ENCODE data around the gene ANKRD49.

The ANKRD49 gene

GRCh38 chr11:94507485-94507884 lies 13.7 kb downstream of the ANKRD49 start:
- no peak for DNase-seq (ENCODE audit: low read depth)

GRCh38 chr11:94511932-94512781 lies 18.4 kb downstream of the ANKRD49 start, which contains the start of gene C11orf97:
Gene C11orf97, plus strand, starts transcription at chr11:94512461. Its CDS starts 68 bp downstream, at chr11:94512529.
- peak; percentile 42 for DNase-seq (ENCODE audit: low read depth)

- no peak for DNase-seq (ENCODE audit: low read depth)
Observed at GRCh38 chr11:94513091-94513490, 19.3 kb downstream of the ANKRD49 start.

- no peak for DNase-seq (ENCODE audit: low read depth)
Observed at GRCh38 chr11:94515398-94515797, 21.6 kb downstream of the ANKRD49 start.

- DNase-seq (ENCODE audit: low read depth): no peak
Observed at GRCh38 chr11:94516725-94517124, 22.9 kb downstream of the ANKRD49 start.

- no peak for DNase-seq (ENCODE audit: low read depth)
Observed at GRCh38 chr11:94518300-94518699, 24.5 kb downstream of the ANKRD49 start.

- no peak for DNase-seq (ENCODE audit: low read depth)
Observed at GRCh38 chr11:94519478-94520084, 25.8 kb downstream of the ANKRD49 start.

- DNase-seq (ENCODE audit: low read depth): no peak
Observed at GRCh38 chr11:94521684-94522083, 27.9 kb downstream of the ANKRD49 start.

GRCh38 chr11:94524341-94524740 lies 30.6 kb downstream of the ANKRD49 start:
- no peak for DNase-seq (ENCODE audit: low read depth)

- no peak for DNase-seq (ENCODE audit: low read depth)
Observed at GRCh38 chr11:94525546-94526324, 32.0 kb downstream of the ANKRD49 start.

- no peak for DNase-seq (ENCODE audit: low read depth)
Observed at GRCh38 chr11:94526645-94527438, 33.1 kb downstream of the ANKRD49 start.

- DNase-seq (ENCODE audit: low read depth): no peak
Observed at GRCh38 chr11:94528551-94528950, 34.8 kb downstream of the ANKRD49 start.

GRCh38 chr11:94532211-94532610 lies 38.4 kb downstream of the ANKRD49 start:
- no peak for DNase-seq (ENCODE audit: low read depth)

GRCh38 chr11:94533206-94533605 lies 39.4 kb downstream of the ANKRD49 start:
- DNase-seq (ENCODE audit: low read depth): no peak

- DNase-seq (ENCODE audit: low read depth): no peak
Observed at GRCh38 chr11:94533696-94534630, 40.2 kb downstream of the ANKRD49 start.

GRCh38 chr11:94536386-94536785 lies 42.6 kb downstream of the ANKRD49 start:
- DNase-seq (ENCODE audit: low read depth): no peak

- no peak for DNase-seq (ENCODE audit: low read depth)
Observed at GRCh38 chr11:94537031-94537600, 43.3 kb downstream of the ANKRD49 start.

GRCh38 chr11:94539420-94539819 lies 45.6 kb downstream of the ANKRD49 start:
- DNase-seq (ENCODE audit: low read depth): no peak

- peak; percentile 58 for DNase-seq (ENCODE audit: low read depth)
Observed at GRCh38 chr11:94543695-94544645, 50.2 kb downstream of the ANKRD49 start, which contains the start of gene FUT4. Gene FUT4, plus strand, starts transcription at chr11:94543921. Its CDS starts 213 bp downstream, at chr11:94544134.

Data from activated gamma-delta T cell treated with anti-CD3 and anti-CD28 coated beads, Interleukin-2, amount 50 U/mL, for 16 hours (primary cell).